Coronary artery (tissue), 2 donors: Measurements from ENCODE around the gene DR1.

Experiments
- DNase-seq: peaks from one replicate; pipeline ENCODE4 v3.0.0-alpha.2; 2017; ENCODE audit warnings: low spot score
- H3K27ac ChIP-seq, 2 donors: fragments of 200-600 bp; sonication (generic); one replicate each; pipeline ENCODE4 v1.5.1; 2016 to 2019
- H3K4me3 ChIP-seq: fragments of 200-600 bp; sonication (generic); 2 replicates; pipeline ENCODE4 v1.5.1; 2016; ENCODE audit warnings: mild to moderate bottlenecking, moderate library complexity
- CTCF ChIP-seq: fragments of 200-600 bp; sonication (generic); IDR thresholded peaks from one replicate; pipeline ENCODE4 v1.5.1; 2019; ENCODE audit warnings: antibody characterized with exemption

DR1 gene

GRCh38 chr1:93324486-93325464, 20.9 kb upstream of the DR1 start:
- Histone ChIP-seq H3K4me3 (no peak overlapping the region), H3K27ac (no peak overlapping the region)
- no peak for TF ChIP-seq CTCF

DNA sequence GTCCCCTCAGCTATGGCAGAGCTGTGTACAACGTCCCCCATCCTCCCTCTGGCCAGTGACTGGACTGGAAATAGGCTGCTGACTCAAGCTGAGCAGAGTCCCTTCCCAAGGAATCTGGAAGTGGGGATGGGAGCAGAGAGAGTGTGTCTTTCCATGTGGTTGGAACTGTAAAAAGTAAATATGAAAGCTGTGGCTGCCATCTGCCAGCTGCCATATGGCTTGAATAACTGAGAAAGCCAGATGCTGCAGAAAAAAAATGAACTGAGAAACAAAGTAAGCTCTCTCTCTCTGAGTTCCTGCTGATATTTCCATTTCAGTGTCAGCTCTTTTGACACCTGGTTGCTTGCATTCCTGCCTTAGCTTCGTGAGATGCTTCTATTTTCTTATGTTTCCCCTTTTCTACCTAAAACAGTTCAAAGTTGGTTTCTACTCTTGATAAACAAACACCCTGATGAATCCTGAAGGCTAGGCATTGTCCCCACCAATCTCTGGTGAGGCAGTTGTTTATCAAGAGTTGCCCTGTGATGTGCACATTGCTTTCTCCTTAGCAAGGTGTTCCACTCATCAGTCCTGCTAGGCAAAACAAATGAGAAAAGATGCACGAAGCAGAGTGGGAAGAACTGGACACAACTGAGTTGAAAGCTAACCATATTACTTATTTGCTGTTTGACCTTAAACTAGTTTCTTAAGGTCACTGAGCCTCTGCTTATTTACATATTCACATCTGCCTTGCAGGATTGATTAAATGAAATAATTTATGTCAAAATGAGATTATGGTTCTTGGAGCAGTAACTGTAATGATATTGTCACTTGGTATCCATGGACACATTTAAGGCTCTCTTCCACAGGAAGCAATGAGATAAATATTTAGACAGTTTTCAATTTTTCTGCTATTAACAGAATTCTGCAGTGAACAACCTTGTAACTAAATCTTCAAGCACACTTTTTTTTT, 16.6 kb upstream of the DR1 start:
- no peak for DNase-seq
- Histone ChIP-seq H3K27ac (no peak overlapping the region), H3K4me3 (no peak overlapping the region)
- TF ChIP-seq CTCF: no peak

More at GRCh38 chr1:93324486-93325464, 20.9 kb upstream of the DR1 start:
- no peak for DNase-seq

- no peak for TF ChIP-seq CTCF
- Histone ChIP-seq H3K27ac (no peak overlapping the region), H3K4me3 (no peak overlapping the region)
- DNase-seq: no peak
Observed at GRCh38 chr1:93330196-93330595, 15.5 kb upstream of the DR1 start.

GRCh38 chr1:93330617-93331016, 15.1 kb upstream of the DR1 start:
- no peak for DNase-seq
- H3K4me3 ChIP-seq: no peak overlapping the region
- TF ChIP-seq CTCF: no peak
- no peak overlapping the region for H3K27ac ChIP-seq

GRCh38 chr1:93331412-93331811, 14.3 kb upstream of the DR1 start:
- no peak for TF ChIP-seq CTCF
- no peak for DNase-seq
- Histone ChIP-seq H3K4me3 (no peak overlapping the region), H3K27ac (no peak overlapping the region)

GRCh38 chr1:93332368-93332767, 13.3 kb upstream of the DR1 start:
- Histone ChIP-seq H3K27ac (no peak overlapping the region), H3K4me3 (no peak overlapping the region)
- TF ChIP-seq CTCF: no peak
- no peak for DNase-seq
